ENCODE results near the gene CUL7. TPM values are rescaled to one million over a fixed set of nuclear protein-coding genes. Genes with fewer than 3 reads are reported as not detected.

Gene CUL7
- total and polyA plus RNA-seq, 9 of the 15 experiments (the other 6 are each of a cell fraction or from before 2014, with no cell fraction given): 0.44 to 20.1 (median 8.6) TPM

- TF ChIP-seq, protein P1, sequence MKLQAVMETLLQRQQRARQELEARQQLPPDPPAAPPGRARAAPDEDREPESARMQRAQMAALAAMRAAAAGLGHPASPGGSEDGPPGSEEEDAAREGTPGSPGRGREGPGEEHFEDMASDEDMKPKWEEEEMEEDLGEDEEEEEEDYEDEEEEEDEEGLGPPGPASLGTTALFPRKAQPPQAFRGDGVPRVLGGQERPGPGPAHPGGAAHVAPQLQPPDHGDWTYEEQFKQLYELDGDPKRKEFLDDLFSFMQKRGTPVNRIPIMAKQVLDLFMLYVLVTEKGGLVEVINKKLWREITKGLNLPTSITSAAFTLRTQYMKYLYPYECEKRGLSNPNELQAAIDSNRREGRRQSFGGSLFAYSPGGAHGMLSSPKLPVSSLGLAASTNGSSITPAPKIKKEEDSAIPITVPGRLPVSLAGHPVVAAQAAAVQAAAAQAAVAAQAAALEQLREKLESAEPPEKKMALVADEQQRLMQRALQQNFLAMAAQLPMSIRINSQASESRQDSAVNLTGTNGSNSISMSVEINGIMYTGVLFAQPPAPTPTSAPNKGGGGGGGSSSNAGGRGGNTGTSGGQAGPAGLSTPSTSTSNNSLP (IDR thresholded peaks at IDR 0.05; ENCODE audit: borderline replicate concordance, low read depth, low read length): no peak
- TF ChIP-seq PKNOX1 (IDR thresholded peaks at IDR 0.05): peak; percentile 38; the same call in 1 of the 2 replicates
- TF ChIP-seq DMBX1 (CRISPR knock-in tag; IDR thresholded peaks at IDR 0.05; ENCODE audit: borderline replicate concordance): no peak
- 0 out of 2 replicates have a peak, but pooled peaks have one; percentile 27 for TF ChIP-seq ZNF668 (CRISPR knock-in tag; IDR thresholded peaks at IDR 0.05)
- no peak for TF ChIP-seq ADNP (tag; IDR thresholded peaks at IDR 0.05)
- TF ChIP-seq ELK1 (CRISPR knock-in tag; IDR thresholded peaks at IDR 0.05): no peak
- no peak for TF ChIP-seq NELFE (IDR thresholded peaks at IDR 0.05; ENCODE audit: insufficient read depth, insufficient read length)
- no peak for TF ChIP-seq KDM1A (IDR thresholded peaks at IDR 0.05)
- TF ChIP-seq, protein P2, sequence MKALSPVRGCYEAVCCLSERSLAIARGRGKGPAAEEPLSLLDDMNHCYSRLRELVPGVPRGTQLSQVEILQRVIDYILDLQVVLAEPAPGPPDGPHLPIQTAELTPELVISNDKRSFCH (CRISPR knock-in tag; IDR thresholded peaks at IDR 0.05): no peak
- TF ChIP-seq, protein P2 (tag; IDR thresholded peaks at IDR 0.05): peak; percentile 50; the same call in 1 of the 2 replicates
- TF ChIP-seq RCOR1 (IDR thresholded peaks at IDR 0.05; ENCODE audit: borderline replicate concordance in 1 of 2, low read depth in 2 of 2, low read length in 2 of 2): peak; percentile 38 to 52; a peak in 2 of 4 replicates
- peak; percentile 97 for TF ChIP-seq POLR2G (IDR thresholded peaks at IDR 0.05; ENCODE audit: low read depth, low read length)
- TF ChIP-seq, protein P3, sequence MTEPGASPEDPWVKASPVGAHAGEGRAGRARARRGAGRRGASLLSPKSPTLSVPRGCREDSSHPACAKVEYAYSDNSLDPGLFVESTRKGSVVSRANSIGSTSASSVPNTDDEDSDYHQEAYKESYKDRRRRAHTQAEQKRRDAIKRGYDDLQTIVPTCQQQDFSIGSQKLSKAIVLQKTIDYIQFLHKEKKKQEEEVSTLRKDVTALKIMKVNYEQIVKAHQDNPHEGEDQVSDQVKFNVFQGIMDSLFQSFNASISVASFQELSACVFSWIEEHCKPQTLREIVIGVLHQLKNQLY (CRISPR knock-in tag; conservative IDR thresholded peaks at IDR 0.05): peak in 1 of 2 experiments; percentile 93; a peak in 1 of 4 replicates
- TF ChIP-seq, protein P4, sequence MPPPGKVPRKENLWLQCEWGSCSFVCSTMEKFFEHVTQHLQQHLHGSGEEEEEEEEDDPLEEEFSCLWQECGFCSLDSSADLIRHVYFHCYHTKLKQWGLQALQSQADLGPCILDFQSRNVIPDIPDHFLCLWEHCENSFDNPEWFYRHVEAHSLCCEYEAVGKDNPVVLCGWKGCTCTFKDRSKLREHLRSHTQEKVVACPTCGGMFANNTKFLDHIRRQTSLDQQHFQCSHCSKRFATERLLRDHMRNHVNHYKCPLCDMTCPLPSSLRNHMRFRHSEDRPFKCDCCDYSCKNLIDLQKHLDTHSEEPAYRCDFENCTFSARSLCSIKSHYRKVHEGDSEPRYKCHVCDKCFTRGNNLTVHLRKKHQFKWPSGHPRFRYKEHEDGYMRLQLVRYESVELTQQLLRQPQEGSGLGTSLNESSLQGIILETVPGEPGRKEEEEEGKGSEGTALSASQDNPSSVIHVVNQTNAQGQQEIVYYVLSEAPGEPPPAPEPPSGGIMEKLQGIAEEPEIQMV (tag; conservative IDR thresholded peaks at IDR 0.05; ENCODE audit: low read depth): peak; percentile 96
- peak; percentile 98 for TF ChIP-seq HMGN3 (IDR thresholded peaks at IDR 0.05; ENCODE audit: borderline replicate concordance, extremely low read depth, insufficient read length, low read depth, low read length)
- TF ChIP-seq, protein P5, sequence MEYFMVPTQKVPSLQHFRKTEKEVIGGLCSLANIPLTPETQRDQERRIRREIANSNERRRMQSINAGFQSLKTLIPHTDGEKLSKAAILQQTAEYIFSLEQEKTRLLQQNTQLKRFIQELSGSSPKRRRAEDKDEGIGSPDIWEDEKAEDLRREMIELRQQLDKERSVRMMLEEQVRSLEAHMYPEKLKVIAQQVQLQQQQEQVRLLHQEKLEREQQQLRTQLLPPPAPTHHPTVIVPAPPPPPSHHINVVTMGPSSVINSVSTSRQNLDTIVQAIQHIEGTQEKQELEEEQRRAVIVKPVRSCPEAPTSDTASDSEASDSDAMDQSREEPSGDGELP (CRISPR knock-in tag; IDR thresholded peaks at IDR 0.05; ENCODE audit: borderline replicate concordance): peak; percentile 80
- no peak for TF ChIP-seq PTBP1 (IDR thresholded peaks at IDR 0.05; ENCODE audit: low read depth, low read length)
- peak; percentile 92; the same call in 1 of the 2 replicates for TF ChIP-seq CC2D1A (IDR thresholded peaks at IDR 0.05)
These were observed at the start of gene CUL7 (continued) for GRCh38 chr6:43053545-43054205.
